Measurements from ENCODE around the gene NEU3. TPM values are rescaled to one million over a fixed set of nuclear protein-coding genes. Genes with fewer than 3 reads are reported as not detected.

NEU3 gene
- total RNA-seq, 1 experiment from 2014 or later = 16.4 TPM

DNA sequence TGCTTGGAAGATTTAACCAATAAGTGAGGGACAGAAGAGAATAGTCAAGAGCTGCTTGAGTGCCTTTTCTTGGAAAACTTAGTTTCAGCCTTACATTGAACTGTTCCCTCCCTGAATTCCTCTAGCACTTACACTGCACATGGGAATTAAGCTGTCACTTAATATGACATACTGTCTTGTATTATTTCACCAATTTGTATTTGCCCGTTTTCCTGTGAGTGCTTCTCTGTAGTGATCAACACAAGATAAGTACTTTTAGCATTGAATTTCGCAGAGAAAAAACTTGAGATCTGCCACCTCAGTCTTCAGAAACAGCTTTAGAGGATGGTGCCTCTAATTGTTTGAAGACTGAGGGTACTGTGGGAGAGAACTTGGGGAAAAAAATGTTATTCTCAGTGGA, 36.0 kb upstream of the NEU3 start:
- H3K27ac Mint-ChIP-seq = no peak overlapping the region
- H3K27me3 Mint-ChIP-seq (ENCODE audit: low read depth) = no peaks in the 10 kb centered on the region
- ChIA-PET POLR2A (no interaction called here), CTCF (interaction anchor here (0.5 to 1.7 kb wide), 3 partner anchors 15 to 150 kb away, joined by 3 to 6 read pairs (median 4); no protein-coding TSS in a partner anchor)
- H3K9me3 Mint-ChIP-seq = no peaks in the 10 kb centered on the region
- peaks cover 17% of the 10 kb centered on the region for H3K4me1 Mint-ChIP-seq
- TF ChIP-seq PRDM15 (CRISPR knock-in tag; IDR thresholded peaks at IDR 0.05) (no peak), CDX4 (CRISPR knock-in tag; IDR thresholded peaks at IDR 0.05; ENCODE audit: borderline replicate concordance) (no peak), GRHL2 (CRISPR knock-in tag; IDR thresholded peaks at IDR 0.05; ENCODE audit: insufficient replicate concordance, severe bottlenecking) (no peak), MYBL2 (CRISPR knock-in tag; IDR thresholded peaks at IDR 0.05) (no peak), NFATC4 (CRISPR knock-in tag; IDR thresholded peaks at IDR 0.05) (no peak), JAZF1 (CRISPR knock-in tag; IDR thresholded peaks at IDR 0.05) (no peak), RELA (CRISPR knock-in tag; IDR thresholded peaks at IDR 0.05; ENCODE audit: borderline replicate concordance) (no peak), CREM (CRISPR knock-in tag; IDR thresholded peaks at IDR 0.05) (no peak), NR2C2 (CRISPR knock-in tag; IDR thresholded peaks at IDR 0.05) (no peak)
- TF ChIP-seq, protein P1, sequence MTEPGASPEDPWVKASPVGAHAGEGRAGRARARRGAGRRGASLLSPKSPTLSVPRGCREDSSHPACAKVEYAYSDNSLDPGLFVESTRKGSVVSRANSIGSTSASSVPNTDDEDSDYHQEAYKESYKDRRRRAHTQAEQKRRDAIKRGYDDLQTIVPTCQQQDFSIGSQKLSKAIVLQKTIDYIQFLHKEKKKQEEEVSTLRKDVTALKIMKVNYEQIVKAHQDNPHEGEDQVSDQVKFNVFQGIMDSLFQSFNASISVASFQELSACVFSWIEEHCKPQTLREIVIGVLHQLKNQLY (CRISPR knock-in tag; IDR thresholded peaks at IDR 0.05) = no peak
- TF ChIP-seq, protein P2, sequence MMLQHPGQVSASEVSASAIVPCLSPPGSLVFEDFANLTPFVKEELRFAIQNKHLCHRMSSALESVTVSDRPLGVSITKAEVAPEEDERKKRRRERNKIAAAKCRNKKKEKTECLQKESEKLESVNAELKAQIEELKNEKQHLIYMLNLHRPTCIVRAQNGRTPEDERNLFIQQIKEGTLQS (CRISPR knock-in tag; conservative IDR thresholded peaks at IDR 0.05) = no peak
- TF ChIP-seq, protein P3, sequence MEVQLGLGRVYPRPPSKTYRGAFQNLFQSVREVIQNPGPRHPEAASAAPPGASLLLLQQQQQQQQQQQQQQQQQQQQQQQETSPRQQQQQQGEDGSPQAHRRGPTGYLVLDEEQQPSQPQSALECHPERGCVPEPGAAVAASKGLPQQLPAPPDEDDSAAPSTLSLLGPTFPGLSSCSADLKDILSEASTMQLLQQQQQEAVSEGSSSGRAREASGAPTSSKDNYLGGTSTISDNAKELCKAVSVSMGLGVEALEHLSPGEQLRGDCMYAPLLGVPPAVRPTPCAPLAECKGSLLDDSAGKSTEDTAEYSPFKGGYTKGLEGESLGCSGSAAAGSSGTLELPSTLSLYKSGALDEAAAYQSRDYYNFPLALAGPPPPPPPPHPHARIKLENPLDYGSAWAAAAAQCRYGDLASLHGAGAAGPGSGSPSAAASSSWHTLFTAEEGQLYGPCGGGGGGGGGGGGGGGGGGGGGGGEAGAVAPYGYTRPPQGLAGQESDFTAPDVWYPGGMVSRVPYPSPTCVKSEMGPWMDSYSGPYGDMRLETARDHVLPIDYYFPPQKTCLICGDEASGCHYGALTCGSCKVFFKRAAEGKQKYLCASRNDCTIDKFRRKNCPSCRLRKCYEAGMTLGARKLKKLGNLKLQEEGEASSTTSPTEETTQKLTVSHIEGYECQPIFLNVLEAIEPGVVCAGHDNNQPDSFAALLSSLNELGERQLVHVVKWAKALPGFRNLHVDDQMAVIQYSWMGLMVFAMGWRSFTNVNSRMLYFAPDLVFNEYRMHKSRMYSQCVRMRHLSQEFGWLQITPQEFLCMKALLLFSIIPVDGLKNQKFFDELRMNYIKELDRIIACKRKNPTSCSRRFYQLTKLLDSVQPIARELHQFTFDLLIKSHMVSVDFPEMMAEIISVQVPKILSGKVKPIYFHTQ (CRISPR knock-in tag; IDR thresholded peaks at IDR 0.05) = no peak
- TF ChIP-seq, protein P4, sequence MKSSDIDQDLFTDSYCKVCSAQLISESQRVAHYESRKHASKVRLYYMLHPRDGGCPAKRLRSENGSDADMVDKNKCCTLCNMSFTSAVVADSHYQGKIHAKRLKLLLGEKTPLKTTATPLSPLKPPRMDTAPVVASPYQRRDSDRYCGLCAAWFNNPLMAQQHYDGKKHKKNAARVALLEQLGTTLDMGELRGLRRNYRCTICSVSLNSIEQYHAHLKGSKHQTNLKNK (CRISPR knock-in tag; IDR thresholded peaks at IDR 0.05) = no peak
- TF ChIP-seq, protein P5, sequence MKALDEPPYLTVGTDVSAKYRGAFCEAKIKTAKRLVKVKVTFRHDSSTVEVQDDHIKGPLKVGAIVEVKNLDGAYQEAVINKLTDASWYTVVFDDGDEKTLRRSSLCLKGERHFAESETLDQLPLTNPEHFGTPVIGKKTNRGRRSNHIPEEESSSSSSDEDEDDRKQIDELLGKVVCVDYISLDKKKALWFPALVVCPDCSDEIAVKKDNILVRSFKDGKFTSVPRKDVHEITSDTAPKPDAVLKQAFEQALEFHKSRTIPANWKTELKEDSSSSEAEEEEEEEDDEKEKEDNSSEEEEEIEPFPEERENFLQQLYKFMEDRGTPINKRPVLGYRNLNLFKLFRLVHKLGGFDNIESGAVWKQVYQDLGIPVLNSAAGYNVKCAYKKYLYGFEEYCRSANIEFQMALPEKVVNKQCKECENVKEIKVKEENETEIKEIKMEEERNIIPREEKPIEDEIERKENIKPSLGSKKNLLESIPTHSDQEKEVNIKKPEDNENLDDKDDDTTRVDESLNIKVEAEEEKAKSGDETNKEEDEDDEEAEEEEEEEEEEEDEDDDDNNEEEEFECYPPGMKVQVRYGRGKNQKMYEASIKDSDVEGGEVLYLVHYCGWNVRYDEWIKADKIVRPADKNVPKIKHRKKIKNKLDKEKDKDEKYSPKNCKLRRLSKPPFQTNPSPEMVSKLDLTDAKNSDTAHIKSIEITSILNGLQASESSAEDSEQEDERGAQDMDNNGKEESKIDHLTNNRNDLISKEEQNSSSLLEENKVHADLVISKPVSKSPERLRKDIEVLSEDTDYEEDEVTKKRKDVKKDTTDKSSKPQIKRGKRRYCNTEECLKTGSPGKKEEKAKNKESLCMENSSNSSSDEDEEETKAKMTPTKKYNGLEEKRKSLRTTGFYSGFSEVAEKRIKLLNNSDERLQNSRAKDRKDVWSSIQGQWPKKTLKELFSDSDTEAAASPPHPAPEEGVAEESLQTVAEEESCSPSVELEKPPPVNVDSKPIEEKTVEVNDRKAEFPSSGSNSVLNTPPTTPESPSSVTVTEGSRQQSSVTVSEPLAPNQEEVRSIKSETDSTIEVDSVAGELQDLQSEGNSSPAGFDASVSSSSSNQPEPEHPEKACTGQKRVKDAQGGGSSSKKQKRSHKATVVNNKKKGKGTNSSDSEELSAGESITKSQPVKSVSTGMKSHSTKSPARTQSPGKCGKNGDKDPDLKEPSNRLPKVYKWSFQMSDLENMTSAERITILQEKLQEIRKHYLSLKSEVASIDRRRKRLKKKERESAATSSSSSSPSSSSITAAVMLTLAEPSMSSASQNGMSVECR (CRISPR knock-in tag; IDR thresholded peaks at IDR 0.05; ENCODE audit: borderline replicate concordance) = no peak
- TF ChIP-seq, protein P6, sequence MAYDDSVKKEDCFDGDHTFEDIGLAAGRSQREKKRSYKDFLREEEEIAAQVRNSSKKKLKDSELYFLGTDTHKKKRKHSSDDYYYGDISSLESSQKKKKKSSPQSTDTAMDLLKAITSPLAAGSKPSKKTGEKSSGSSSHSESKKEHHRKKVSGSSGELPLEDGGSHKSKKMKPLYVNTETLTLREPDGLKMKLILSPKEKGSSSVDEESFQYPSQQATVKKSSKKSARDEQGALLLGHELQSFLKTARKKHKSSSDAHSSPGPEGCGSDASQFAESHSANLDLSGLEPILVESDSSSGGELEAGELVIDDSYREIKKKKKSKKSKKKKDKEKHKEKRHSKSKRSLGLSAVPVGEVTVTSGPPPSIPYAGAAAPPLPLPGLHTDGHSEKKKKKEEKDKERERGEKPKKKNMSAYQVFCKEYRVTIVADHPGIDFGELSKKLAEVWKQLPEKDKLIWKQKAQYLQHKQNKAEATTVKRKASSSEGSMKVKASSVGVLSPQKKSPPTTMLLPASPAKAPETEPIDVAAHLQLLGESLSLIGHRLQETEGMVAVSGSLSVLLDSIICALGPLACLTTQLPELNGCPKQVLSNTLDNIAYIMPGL (CRISPR knock-in tag; IDR thresholded peaks at IDR 0.05) = no peak
- ATAC-seq = no peak
- H3K36me3 Mint-ChIP-seq = peaks cover 11% of the 10 kb centered on the region; the same call in 1 of the 2 replicates
- H3K4me3 Mint-ChIP-seq = no peak overlapping the region
- DNase-seq (ENCODE audit: low spot score) = no peak

Data from WTC11 (cell line).